Measurements from ENCODE around the gene NRAP.

DNA sequence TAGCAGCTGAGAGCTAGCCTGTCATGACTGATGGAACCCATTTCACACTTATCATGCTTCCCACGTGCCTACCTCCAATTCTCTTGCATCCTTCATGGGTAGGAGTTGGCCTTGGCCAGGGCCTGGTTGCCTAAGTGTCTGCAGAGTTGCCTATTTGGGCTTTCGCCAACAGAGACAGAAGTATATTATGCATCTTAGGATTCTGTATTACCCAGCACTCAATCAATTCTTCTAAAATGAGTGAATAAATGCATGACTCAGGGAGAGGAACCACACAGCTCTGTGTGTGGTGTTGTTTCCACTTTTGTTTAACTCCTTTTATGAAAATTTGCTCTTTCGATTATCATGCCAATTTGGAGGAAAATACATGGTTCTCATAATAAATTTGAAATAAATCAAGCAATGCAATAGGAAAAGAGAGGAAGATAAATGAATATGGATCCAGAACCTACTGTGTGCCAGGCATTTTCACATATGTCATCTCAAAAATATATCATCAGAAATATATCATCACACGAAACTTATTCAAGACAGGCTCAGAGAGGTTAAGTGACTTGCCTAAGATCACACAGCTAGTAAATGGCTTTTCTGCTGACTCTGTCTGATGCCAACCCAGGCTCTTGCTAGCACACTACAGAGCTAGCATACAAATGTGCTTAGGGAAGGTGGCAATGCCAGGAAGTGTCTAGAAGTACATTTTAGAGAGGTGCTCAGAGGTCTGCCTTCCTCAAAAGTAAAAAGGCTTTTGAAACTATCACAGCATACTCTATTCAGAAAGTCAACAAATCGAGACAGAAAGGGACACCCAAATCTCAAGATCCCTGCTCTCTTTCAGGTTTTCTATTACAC is 120.5 kb downstream of the NRAP start:
- TF ChIP-seq, protein P1, sequence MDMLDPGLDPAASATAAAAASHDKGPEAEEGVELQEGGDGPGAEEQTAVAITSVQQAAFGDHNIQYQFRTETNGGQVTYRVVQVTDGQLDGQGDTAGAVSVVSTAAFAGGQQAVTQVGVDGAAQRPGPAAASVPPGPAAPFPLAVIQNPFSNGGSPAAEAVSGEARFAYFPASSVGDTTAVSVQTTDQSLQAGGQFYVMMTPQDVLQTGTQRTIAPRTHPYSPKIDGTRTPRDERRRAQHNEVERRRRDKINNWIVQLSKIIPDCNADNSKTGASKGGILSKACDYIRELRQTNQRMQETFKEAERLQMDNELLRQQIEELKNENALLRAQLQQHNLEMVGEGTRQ (IDR thresholded peaks at IDR 0.05; ENCODE audit: low read length): no peak
- TF ChIP-seq CBX5 (IDR thresholded peaks at IDR 0.05; ENCODE audit: low read depth, low read length) (no peak), POLR2AphosphoS5 (IDR thresholded peaks at IDR 0.05; ENCODE audit: low read depth, low read length) (no peak), TAF1 (IDR thresholded peaks at IDR 0.05; ENCODE audit: low read depth, low read length) (no peak), RNF2 (IDR thresholded peaks at IDR 0.05; ENCODE audit: borderline replicate concordance, low read depth, low read length, missing control alignments, poor library complexity, severe bottlenecking) (no peak), MAFK (IDR thresholded peaks at IDR 0.05; ENCODE audit: low read depth, low read length) (no peak), TCF12 (IDR thresholded peaks at IDR 0.05; ENCODE audit: low read depth, low read length) (no peak)
- TF ChIP-seq, protein P2, sequence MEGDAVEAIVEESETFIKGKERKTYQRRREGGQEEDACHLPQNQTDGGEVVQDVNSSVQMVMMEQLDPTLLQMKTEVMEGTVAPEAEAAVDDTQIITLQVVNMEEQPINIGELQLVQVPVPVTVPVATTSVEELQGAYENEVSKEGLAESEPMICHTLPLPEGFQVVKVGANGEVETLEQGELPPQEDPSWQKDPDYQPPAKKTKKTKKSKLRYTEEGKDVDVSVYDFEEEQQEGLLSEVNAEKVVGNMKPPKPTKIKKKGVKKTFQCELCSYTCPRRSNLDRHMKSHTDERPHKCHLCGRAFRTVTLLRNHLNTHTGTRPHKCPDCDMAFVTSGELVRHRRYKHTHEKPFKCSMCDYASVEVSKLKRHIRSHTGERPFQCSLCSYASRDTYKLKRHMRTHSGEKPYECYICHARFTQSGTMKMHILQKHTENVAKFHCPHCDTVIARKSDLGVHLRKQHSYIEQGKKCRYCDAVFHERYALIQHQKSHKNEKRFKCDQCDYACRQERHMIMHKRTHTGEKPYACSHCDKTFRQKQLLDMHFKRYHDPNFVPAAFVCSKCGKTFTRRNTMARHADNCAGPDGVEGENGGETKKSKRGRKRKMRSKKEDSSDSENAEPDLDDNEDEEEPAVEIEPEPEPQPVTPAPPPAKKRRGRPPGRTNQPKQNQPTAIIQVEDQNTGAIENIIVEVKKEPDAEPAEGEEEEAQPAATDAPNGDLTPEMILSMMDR (IDR thresholded peaks at IDR 0.05; ENCODE audit: control extremely low read depth in 1 of 3, insufficient read depth in 1 of 3, low read depth in 1 of 3, low read length in 3 of 3): no peak
- TF ChIP-seq, protein P3, sequence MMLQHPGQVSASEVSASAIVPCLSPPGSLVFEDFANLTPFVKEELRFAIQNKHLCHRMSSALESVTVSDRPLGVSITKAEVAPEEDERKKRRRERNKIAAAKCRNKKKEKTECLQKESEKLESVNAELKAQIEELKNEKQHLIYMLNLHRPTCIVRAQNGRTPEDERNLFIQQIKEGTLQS (IDR thresholded peaks at IDR 0.05; ENCODE audit: insufficient read depth, low read depth, low read length): no peak
- TF ChIP-seq, protein P4, sequence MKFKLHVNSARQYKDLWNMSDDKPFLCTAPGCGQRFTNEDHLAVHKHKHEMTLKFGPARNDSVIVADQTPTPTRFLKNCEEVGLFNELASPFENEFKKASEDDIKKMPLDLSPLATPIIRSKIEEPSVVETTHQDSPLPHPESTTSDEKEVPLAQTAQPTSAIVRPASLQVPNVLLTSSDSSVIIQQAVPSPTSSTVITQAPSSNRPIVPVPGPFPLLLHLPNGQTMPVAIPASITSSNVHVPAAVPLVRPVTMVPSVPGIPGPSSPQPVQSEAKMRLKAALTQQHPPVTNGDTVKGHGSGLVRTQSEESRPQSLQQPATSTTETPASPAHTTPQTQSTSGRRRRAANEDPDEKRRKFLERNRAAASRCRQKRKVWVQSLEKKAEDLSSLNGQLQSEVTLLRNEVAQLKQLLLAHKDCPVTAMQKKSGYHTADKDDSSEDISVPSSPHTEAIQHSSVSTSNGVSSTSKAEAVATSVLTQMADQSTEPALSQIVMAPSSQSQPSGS (IDR thresholded peaks at IDR 0.05; ENCODE audit: low read length): no peak
